Peyer's patch (tissue), 4 donors: Measurements from ENCODE around the gene TBX21. TPM values are rescaled to one million over a fixed set of nuclear protein-coding genes. Genes with fewer than 3 reads are reported as not detected.

ENCODE experiments used
- DNase-seq, 3 donors: peaks; one replicate each; pipeline ENCODE4 v3.0.0-alpha.2; 2017 to 2019
- H3K27ac ChIP-seq, 4 donors: fragments of 200-600 bp; sonication (generic); one replicate each; pipeline ENCODE4 v1.5.1; 2016 to 2019
- H3K27me3 ChIP-seq, 2 donors: fragments of 200-600 bp; sonication (generic); one replicate each; pipeline ENCODE4 v1.5.1; 2019
- H3K36me3 ChIP-seq, 3 donors: fragments of 200-600 bp; sonication (generic); one replicate each; pipeline ENCODE4 v1.5.1; 2016 to 2019
- H3K4me1 ChIP-seq, 4 donors: fragments of 200-600 bp; sonication (generic); one replicate each; pipeline ENCODE4 v1.5.1; 2016 to 2019
- H3K4me3 ChIP-seq, 4 donors: fragments of 200-600 bp; sonication (generic); 1 replicate in 3 of 4; 2 replicates in 1 of 4; pipeline ENCODE4 v1.5.1; 2016 to 2019; ENCODE audit warnings: mild to moderate bottlenecking in 1 of 4
- H3K9me3 ChIP-seq, 4 donors: fragments of 200-600 bp; sonication (generic); one replicate each; pipeline ENCODE4 v1.5.1; 2016 to 2019; ENCODE audit warnings: mild to moderate bottlenecking in 1 of 4
- POLR2A ChIP-seq, 2 donors: fragments of 450-650 bp; IDR thresholded peaks; one replicate each; pipeline ENCODE4 v1.5.1; 2017; ENCODE audit warnings: antibody characterized with exemption in 2 of 2, mild to moderate bottlenecking in 2 of 2, moderate library complexity in 2 of 2
- total RNA-seq, 4 donors: library from RNA; depleted of rRNA; stranded (reverse); fragments of >200 nt; gene quantifications; one replicate each; pipeline ENCODE4 v1.1.0, GENCODE V29; 2016
- TF ChIP-seq, protein P1 (sequence below), 6 experiments: fragments of 450-650 bp in 4 of 6; fragments of 200-600 bp in 2 of 6; sonication (generic) in 1 of 6; IDR thresholded peaks; one replicate each; pipeline ENCODE4 v1.5.1; 2017 to 2019; ENCODE audit warnings: antibody characterized with exemption in 6 of 6, mild to moderate bottlenecking in 3 of 6, moderate library complexity in 1 of 6

TBX21 gene, protein sequence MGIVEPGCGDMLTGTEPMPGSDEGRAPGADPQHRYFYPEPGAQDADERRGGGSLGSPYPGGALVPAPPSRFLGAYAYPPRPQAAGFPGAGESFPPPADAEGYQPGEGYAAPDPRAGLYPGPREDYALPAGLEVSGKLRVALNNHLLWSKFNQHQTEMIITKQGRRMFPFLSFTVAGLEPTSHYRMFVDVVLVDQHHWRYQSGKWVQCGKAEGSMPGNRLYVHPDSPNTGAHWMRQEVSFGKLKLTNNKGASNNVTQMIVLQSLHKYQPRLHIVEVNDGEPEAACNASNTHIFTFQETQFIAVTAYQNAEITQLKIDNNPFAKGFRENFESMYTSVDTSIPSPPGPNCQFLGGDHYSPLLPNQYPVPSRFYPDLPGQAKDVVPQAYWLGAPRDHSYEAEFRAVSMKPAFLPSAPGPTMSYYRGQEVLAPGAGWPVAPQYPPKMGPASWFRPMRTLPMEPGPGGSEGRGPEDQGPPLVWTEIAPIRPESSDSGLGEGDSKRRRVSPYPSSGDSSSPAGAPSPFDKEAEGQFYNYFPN
- total RNA-seq, result under 1 TPM in 3 of 4 donors, not detected in 1; 0.53 to 0.85 (median 0.67) TPM

DNA sequence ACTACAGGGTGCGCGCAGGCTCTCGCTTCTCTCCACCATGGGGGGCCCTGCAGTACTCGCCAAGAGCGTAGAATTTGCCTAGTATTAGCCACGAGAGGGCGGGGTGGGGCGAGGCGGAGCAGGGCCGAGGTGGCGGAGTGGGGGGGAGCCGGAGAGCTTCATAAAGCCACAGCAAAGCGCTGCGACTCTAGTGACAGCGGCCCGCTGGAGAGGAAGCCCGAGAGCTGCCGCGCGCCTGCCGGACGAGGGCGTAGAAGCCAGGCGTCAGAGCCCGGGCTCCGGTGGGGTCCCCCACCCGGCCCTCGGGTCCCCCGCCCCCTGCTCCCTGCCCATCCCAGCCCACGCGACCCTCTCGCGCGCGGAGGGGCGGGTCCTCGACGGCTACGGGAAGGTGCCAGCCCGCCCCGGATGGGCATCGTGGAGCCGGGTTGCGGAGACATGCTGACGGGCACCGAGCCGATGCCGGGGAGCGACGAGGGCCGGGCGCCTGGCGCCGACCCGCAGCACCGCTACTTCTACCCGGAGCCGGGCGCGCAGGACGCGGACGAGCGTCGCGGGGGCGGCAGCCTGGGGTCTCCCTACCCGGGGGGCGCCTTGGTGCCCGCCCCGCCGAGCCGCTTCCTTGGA, at the start of gene TBX21:
TSS of gene TBX21 (plus strand) at position 190 of the 627 bp plus-strand sequence. CDS start at position 409, 219 bp downstream.
- H3K4me3 ChIP-seq, result peak within 1 kb of the TSS; percentile 53 to 76 (median 62)
- DNase-seq, result peak; percentile 74 to 97 (median 95)
- H3K27me3 ChIP-seq, result peaks cover 0 to 18% of the 10 kb centered on the region in 2 donors
- H3K4me1 ChIP-seq, result peaks cover 0 to 19% (median 6%) of the 10 kb centered on the region in 4 donors
- no peaks in the 10 kb centered on the region for H3K9me3 ChIP-seq
- H3K36me3 ChIP-seq, result no peaks in the 10 kb centered on the region
- H3K27ac ChIP-seq, result peak within 1 kb of the TSS; percentile 70 to 86 (median 82)
- TF ChIP-seq, protein P1, sequence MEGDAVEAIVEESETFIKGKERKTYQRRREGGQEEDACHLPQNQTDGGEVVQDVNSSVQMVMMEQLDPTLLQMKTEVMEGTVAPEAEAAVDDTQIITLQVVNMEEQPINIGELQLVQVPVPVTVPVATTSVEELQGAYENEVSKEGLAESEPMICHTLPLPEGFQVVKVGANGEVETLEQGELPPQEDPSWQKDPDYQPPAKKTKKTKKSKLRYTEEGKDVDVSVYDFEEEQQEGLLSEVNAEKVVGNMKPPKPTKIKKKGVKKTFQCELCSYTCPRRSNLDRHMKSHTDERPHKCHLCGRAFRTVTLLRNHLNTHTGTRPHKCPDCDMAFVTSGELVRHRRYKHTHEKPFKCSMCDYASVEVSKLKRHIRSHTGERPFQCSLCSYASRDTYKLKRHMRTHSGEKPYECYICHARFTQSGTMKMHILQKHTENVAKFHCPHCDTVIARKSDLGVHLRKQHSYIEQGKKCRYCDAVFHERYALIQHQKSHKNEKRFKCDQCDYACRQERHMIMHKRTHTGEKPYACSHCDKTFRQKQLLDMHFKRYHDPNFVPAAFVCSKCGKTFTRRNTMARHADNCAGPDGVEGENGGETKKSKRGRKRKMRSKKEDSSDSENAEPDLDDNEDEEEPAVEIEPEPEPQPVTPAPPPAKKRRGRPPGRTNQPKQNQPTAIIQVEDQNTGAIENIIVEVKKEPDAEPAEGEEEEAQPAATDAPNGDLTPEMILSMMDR (IDR thresholded peaks at IDR 0.05), result peak in 5 of 6 experiments; percentile 13 to 53 (median 28)
- TF ChIP-seq POLR2A (IDR thresholded peaks at IDR 0.05), result peak; percentile 32 to 50

DNA sequence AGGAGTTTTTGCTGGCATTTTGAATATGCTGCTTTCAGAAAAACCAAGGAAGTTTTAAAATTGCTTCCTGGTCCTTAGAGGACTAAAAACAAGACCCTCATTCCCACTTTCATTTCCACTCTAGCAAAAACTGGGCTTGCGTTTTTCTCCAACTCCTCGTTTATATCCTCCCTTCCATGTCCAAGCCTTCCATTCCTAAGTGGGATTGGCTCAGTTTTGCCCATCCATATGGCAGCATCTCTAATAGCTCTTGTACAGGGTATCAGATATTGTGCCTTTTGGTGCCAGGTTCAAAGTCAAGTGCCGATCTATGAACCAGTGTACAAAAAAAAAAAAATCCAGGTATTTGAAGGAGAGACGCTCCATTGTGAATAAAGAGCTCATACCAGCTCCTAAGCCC, 49.0 kb upstream of the TBX21 start:
- H3K27me3 ChIP-seq, result no peaks in the 10 kb centered on the region
- H3K36me3 ChIP-seq, result peaks cover 0 to 44% (median 0%) of the 10 kb centered on the region in 3 donors
- H3K4me3 ChIP-seq, result no peak overlapping the region
- no peaks in the 10 kb centered on the region for H3K4me1 ChIP-seq
- no peak for DNase-seq
- H3K9me3 ChIP-seq, result no peaks in the 10 kb centered on the region
- H3K27ac ChIP-seq, result no peak overlapping the region
- no peak for TF ChIP-seq POLR2A (IDR thresholded peaks at IDR 0.05)
- TF ChIP-seq, protein P1 (IDR thresholded peaks at IDR 0.05), result no peak

- H3K36me3 ChIP-seq, result peaks cover 0 to 37% (median 0%) of the 10 kb centered on the region in 3 donors
- no peak overlapping the region for H3K4me3 ChIP-seq
- no peak for TF ChIP-seq POLR2A (IDR thresholded peaks at IDR 0.05)
- TF ChIP-seq, protein P1 (IDR thresholded peaks at IDR 0.05), result no peak
- no peak overlapping the region for H3K27ac ChIP-seq
- no peaks in the 10 kb centered on the region for H3K4me1 ChIP-seq
- DNase-seq, result no peak
- no peaks in the 10 kb centered on the region for H3K27me3 ChIP-seq
- no peaks in the 10 kb centered on the region for H3K9me3 ChIP-seq
Observed at GRCh38 chr17:47684535-47685193, 48.4 kb upstream of the TBX21 start.

DNA sequence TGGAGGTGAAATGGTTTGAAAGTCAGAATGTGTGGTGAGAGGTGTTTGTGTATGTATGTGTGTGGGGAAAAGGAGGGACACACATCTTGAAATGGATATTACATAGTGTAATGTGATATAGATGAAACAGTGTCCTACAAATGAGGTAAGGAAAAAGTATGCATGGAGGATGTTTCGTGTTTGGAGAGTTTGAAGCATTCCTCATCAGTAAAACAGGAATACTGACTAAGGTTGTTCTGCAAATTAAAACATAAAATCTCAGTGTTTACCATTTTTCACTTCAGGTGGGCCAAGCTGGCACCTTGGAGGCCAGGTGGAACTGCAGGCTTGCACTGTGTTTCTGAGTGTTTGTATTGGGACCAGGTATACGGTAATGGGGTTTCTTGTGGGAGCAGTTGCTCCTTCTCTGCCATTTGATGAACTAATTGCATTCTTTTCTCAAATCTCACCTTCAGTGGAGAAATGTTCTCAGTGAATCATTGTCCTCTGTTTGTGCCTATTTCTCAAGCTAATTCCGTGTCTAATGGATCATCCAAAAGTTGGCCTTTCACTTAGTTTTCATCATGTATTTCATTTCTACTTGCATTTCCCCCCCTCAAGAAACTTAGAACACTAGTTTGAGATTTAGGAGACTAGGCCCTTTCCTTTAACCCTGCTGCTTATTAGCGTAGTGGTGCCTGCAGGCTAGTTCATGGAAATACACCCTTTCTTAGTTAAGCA, 47.3 kb upstream of the TBX21 start:
- TF ChIP-seq, protein P1 (IDR thresholded peaks at IDR 0.05), result no peak
- no peak for TF ChIP-seq POLR2A (IDR thresholded peaks at IDR 0.05)
- Histone ChIP-seq H3K27ac (peak overlapping the region in 1 of 4 donors; percentile 17), H3K4me3 (no peak overlapping the region), H3K36me3 (peaks cover 0 to 27% (median 0%) of the 10 kb centered on the region in 3 donors), H3K9me3 (no peaks in the 10 kb centered on the region), H3K4me1 (no peaks in the 10 kb centered on the region), H3K27me3 (no peaks in the 10 kb centered on the region)
- DNase-seq, result no peak

DNA sequence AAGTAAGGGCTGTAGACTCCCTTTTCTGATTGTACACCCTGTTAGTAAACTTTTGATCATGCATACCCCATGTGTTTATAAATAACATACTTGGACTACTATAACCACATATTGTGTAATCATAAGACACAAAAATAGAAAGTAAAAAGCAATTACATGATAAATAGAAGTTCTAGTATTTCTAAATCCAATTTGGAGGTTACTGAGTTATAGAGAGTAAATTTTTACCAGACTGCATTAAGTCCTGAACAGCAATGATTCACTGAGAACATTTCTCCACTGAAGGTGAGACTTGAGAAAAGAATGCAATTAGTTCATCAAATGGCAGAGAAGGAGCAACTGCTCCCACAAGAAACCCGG, 46.8 kb upstream of the TBX21 start:
- Histone ChIP-seq H3K4me3 (no peak overlapping the region), H3K36me3 (peaks cover 0 to 21% (median 0%) of the 10 kb centered on the region in 3 donors), H3K4me1 (no peaks in the 10 kb centered on the region), H3K27ac (no peak overlapping the region), H3K9me3 (no peaks in the 10 kb centered on the region), H3K27me3 (no peaks in the 10 kb centered on the region)
- DNase-seq, result no peak
- no peak for TF ChIP-seq POLR2A (IDR thresholded peaks at IDR 0.05)
- TF ChIP-seq, protein P1 (IDR thresholded peaks at IDR 0.05), result no peak
